ENCODE results near the gene NRAP. TPM values are rescaled to one million over a fixed set of nuclear protein-coding genes. Genes with fewer than 3 reads are reported as not detected.

Gene NRAP
- total and polyA plus RNA-seq, 2 of the 8 experiments (the other 6 are each of a cell fraction or from before 2014, with no cell fraction given) = not detected

DNA sequence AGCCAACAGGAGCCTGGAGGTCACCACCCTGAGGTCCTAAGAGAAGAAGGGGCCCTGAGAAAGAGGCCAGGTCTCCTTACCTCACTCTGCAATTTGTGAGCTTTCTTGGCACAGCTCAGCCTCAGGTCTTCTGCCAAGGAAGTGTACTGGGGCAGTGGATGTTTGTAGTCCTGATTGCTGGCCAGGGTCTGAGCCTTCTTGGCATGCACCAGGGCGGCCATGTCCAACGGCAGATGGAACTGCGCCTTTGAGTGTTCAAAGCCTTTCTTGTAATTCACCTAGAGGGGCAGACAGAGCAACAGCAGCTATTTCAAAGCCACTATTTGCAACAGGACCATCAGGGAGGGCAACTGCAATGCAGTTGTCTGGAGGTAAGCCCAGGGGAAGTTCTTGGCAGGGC lies 51.7 kb downstream of the NRAP start (continued):
- TF ChIP-seq, protein P1, sequence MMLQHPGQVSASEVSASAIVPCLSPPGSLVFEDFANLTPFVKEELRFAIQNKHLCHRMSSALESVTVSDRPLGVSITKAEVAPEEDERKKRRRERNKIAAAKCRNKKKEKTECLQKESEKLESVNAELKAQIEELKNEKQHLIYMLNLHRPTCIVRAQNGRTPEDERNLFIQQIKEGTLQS (IDR thresholded peaks at IDR 0.05; ENCODE audit: insufficient read depth, low read depth, low read length) = no peak
- no peak for TF ChIP-seq CBX8 (IDR thresholded peaks at IDR 0.05; ENCODE audit: borderline replicate concordance, low read depth, low read length)
- TF ChIP-seq POU5F1 (IDR thresholded peaks at IDR 0.05; ENCODE audit: low read depth, low read length) = no peak
- TF ChIP-seq SP2 (IDR thresholded peaks at IDR 0.05; ENCODE audit: low read length) = no peak
- TF ChIP-seq EGR1 (IDR thresholded peaks at IDR 0.05; ENCODE audit: borderline replicate concordance, low read depth, low read length) = no peak
